Fibroblast of pulmonary artery (primary cell): ENCODE results near the gene TMEM63C.
A peak's percentile ranks its signal among the peaks of the same experiment; 100 is the strongest.

Source experiments
- DNase-seq: peaks from one replicate; pipeline ENCODE4 v3.0.0-alpha.2; 2010; ENCODE audit warnings: low read depth
- H3K4me3 ChIP-seq: replicated peaks from 2 replicates; pipeline ENCODE4 v1.5.1; 2011; ENCODE audit warnings: low read depth, mild to moderate bottlenecking, control low read depth, low read length, moderate library complexity
- CTCF ChIP-seq: IDR thresholded peaks from 2 replicates; pipeline ENCODE4 v1.5.1; 2011; ENCODE audit warnings: mild to moderate bottlenecking, control low read depth, low read length, inconsistent platforms; ENCODE audit errors: missing control alignments

The TMEM63C gene

GRCh38 chr14:77212943-77213678 lies 31.5 kb downstream of the TMEM63C start:
- DNase-seq: peak; percentile 26
- TF ChIP-seq CTCF: peak; percentile 60
- no peak overlapping the region for H3K4me3 ChIP-seq

GRCh38 chr14:77213679-77214016 lies 32.0 kb downstream of the TMEM63C start:
- no peak for TF ChIP-seq CTCF
- no peak for DNase-seq
- H3K4me3 ChIP-seq: no peak overlapping the region

- TF ChIP-seq CTCF: no peak
- H3K4me3 ChIP-seq: no peak overlapping the region
- no peak for DNase-seq
Measured at GRCh38 chr14:77214216-77214615, 32.6 kb downstream of the TMEM63C start.

- no peak overlapping the region for H3K4me3 ChIP-seq
- no peak for TF ChIP-seq CTCF
Measured at GRCh38 chr14:77217551-77217950, 36.0 kb downstream of the TMEM63C start.

GRCh38 chr14:77219591-77219990 lies 38.0 kb downstream of the TMEM63C start:
- no peak for TF ChIP-seq CTCF
- H3K4me3 ChIP-seq: no peak overlapping the region
- no peak for DNase-seq

More at GRCh38 chr14:77217551-77217950, 36.0 kb downstream of the TMEM63C start:
- DNase-seq: no peak

GRCh38 chr14:77220246-77221017 lies 38.8 kb downstream of the TMEM63C start:
- DNase-seq: no peak
- no peak for TF ChIP-seq CTCF
- no peak overlapping the region for H3K4me3 ChIP-seq
